ENCODE results near the gene KCTD11. TPM values are rescaled to one million over a fixed set of nuclear protein-coding genes. Genes with fewer than 3 reads are reported as not detected.

KCTD11 gene
- total RNA-seq, 2 experiments from 2014 or later, result 5.0 to 6.1 TPM

- H3K36me3 Mint-ChIP-seq (ENCODE audit: low read depth), result peaks cover 43% of the 10 kb centered on the region
- intact Hi-C loops (cut with DNase I, micrococcal nuclease), result no loop called here
- CTCF ChIA-PET, result interaction anchor here (1.0 kb wide), 2 partner anchors 19 to 94 kb away, joined by 3 to 5 read pairs; no protein-coding TSS in a partner anchor
Observed at GRCh38 chr17:7343250-7343649, 8.7 kb upstream of the KCTD11 start.

GRCh38 chr17:7346761-7347614 is 5.0 kb upstream of the KCTD11 start:
- intact Hi-C loops (cut with DNase I, micrococcal nuclease), result loop anchor here in 1 of 2 experiments (1.0 kb wide), 1 partner anchor 67 kb away; no protein-coding TSS in a partner anchor
- Mint-ChIP-seq H3K4me1 (peaks cover 30% of the 10 kb centered on the region), H3K4me3 (no peak overlapping the region), H3K9me3 (ENCODE audit: low read depth) (no peaks in the 10 kb centered on the region), H3K27ac (no peak overlapping the region), H3K27me3 (no peaks in the 10 kb centered on the region), H3K36me3 (ENCODE audit: low read depth) (peaks cover 49% of the 10 kb centered on the region)
- DNase-seq (no peak), ATAC-seq (no peak)
- CTCF ChIA-PET, result interaction anchor here (0.5 to 4.1 kb wide), 6 partner anchors 10 to 90 kb away, joined by 3 to 15 read pairs (median 5); partner anchors contain the start of genes ACAP1 and NEURL4
- POLR2A ChIA-PET, result interaction anchor here (0.7 kb wide), 1 partner anchor 26 kb away, joined by 3 read pairs; no protein-coding TSS in a partner anchor

More at GRCh38 chr17:7343250-7343649, 8.7 kb upstream of the KCTD11 start:
- no peaks in the 10 kb centered on the region for H3K27me3 Mint-ChIP-seq
- POLR2A ChIA-PET, result no interaction called here
- H3K9me3 Mint-ChIP-seq (ENCODE audit: low read depth), result no peaks in the 10 kb centered on the region
- DNase-seq (no peak), ATAC-seq (no peak)
- H3K4me1 Mint-ChIP-seq, result peaks cover 17% of the 10 kb centered on the region
- H3K27ac Mint-ChIP-seq, result peak overlapping the region; percentile 55
- H3K4me3 Mint-ChIP-seq, result no peak overlapping the region

- CTCF ChIA-PET, result interaction anchor here (0.5 to 4.1 kb wide), 9 partner anchors 9 to 131 kb away, joined by 3 to 18 read pairs (median 3); partner anchors contain the start of genes ACAP1 and NEURL4
- Mint-ChIP-seq H3K27ac (no peak overlapping the region), H3K27me3 (no peaks in the 10 kb centered on the region), H3K36me3 (ENCODE audit: low read depth) (peaks cover 53% of the 10 kb centered on the region), H3K4me1 (peaks cover 37% of the 10 kb centered on the region), H3K4me3 (no peak overlapping the region), H3K9me3 (ENCODE audit: low read depth) (no peaks in the 10 kb centered on the region)
- intact Hi-C loops (cut with DNase I, micrococcal nuclease), result no loop called here
- POLR2A ChIA-PET, result interaction anchor here (0.7 kb wide), 1 partner anchor 27 kb away, joined by 3 read pairs; no protein-coding TSS in a partner anchor
- DNase-seq (no peak), ATAC-seq (no peak)
Observed at GRCh38 chr17:7347630-7348477, 4.1 kb upstream of the KCTD11 start.

GRCh38 chr17:7348478-7349242 is 3.3 kb upstream of the KCTD11 start:
- Mint-ChIP-seq H3K4me1 (peaks cover 39% of the 10 kb centered on the region), H3K4me3 (no peak overlapping the region), H3K36me3 (ENCODE audit: low read depth) (peaks cover 51% of the 10 kb centered on the region), H3K9me3 (ENCODE audit: low read depth) (no peaks in the 10 kb centered on the region), H3K27ac (no peak overlapping the region), H3K27me3 (no peaks in the 10 kb centered on the region)
- ATAC-seq (no peak), DNase-seq (no peak)
- intact Hi-C loops (cut with DNase I, micrococcal nuclease), result no loop called here
- CTCF ChIA-PET, result interaction anchor here (0.5 to 3.8 kb wide), 10 partner anchors 8 to 171 kb away, joined by 3 to 18 read pairs (median 3); partner anchors contain the start of gene ACAP1
- POLR2A ChIA-PET, result interaction anchor here (1.6 kb wide), 1 partner anchor 19 kb away, joined by 4 read pairs; no protein-coding TSS in a partner anchor

- DNase-seq, result peak; percentile 36
- intact Hi-C loops (cut with DNase I, micrococcal nuclease), result loop anchor here (2.0 to 5.0 kb wide), 2 partner anchors 84 to 490 kb away; no protein-coding TSS in a partner anchor
- ChIA-PET POLR2A (no interaction called here), CTCF (interaction anchor here (1.0 kb wide), 1 partner anchor 237 kb away, joined by 3 read pairs; no protein-coding TSS in a partner anchor)
- no peaks in the 10 kb centered on the region for H3K27me3 Mint-ChIP-seq
- peak overlapping the region; percentile 79 for H3K4me3 Mint-ChIP-seq
- peaks cover 30% of the 10 kb centered on the region for H3K36me3 Mint-ChIP-seq (ENCODE audit: low read depth)
- no peaks in the 10 kb centered on the region for H3K9me3 Mint-ChIP-seq (ENCODE audit: low read depth)
- H3K4me1 Mint-ChIP-seq, result peaks cover 53% of the 10 kb centered on the region
- peak overlapping the region; percentile 84 for H3K27ac Mint-ChIP-seq
- no peak for ATAC-seq
Observed at GRCh38 chr17:7352503-7352889, 534 bp downstream of the KCTD11 start.

- ChIA-PET POLR2A (interaction anchor here (0.7 to 0.8 kb wide), 2 partner anchors 22 to 87 kb away, joined by 3 read pairs; no protein-coding TSS in a partner anchor), CTCF (interaction anchor here (0.8 to 4.0 kb wide), 6 partner anchors 12 to 320 kb away, joined by 3 to 23 read pairs (median 3); partner anchors contain the start of gene NEURL4)
- no peaks in the 10 kb centered on the region for H3K9me3 Mint-ChIP-seq (ENCODE audit: low read depth)
- no peak for DNase-seq
- H3K27ac Mint-ChIP-seq, result peak overlapping the region; percentile 84
- H3K27me3 Mint-ChIP-seq, result no peaks in the 10 kb centered on the region
- peaks cover 30% of the 10 kb centered on the region for H3K36me3 Mint-ChIP-seq (ENCODE audit: low read depth)
- no peak for ATAC-seq
- peak overlapping the region; percentile 79 for H3K4me3 Mint-ChIP-seq
- intact Hi-C loops (cut with DNase I, micrococcal nuclease), result loop anchor here (2.0 to 5.0 kb wide), 2 partner anchors 84 to 489 kb away; no protein-coding TSS in a partner anchor
- H3K4me1 Mint-ChIP-seq, result peaks cover 52% of the 10 kb centered on the region
Observed at GRCh38 chr17:7352910-7353635, 1.1 kb downstream of the KCTD11 start.

GRCh38 chr17:7354262-7354843 is 2.4 kb downstream of the KCTD11 start:
- ATAC-seq (peak; percentile 51), DNase-seq (peak; percentile 77)
- ChIA-PET CTCF (interaction anchor here (0.6 to 4.0 kb wide), 13 partner anchors 13 to 319 kb away, joined by 3 to 27 read pairs (median 3); partner anchors contain the start of genes ACAP1, NEURL4, SENP3 and TMEM102), POLR2A (interaction anchor here (1.0 kb wide), 1 partner anchor 333 kb away, joined by 4 read pairs; the partner anchor contains the start of gene TP53)
- Mint-ChIP-seq H3K27me3 (no peaks in the 10 kb centered on the region), H3K4me3 (no peak overlapping the region), H3K36me3 (ENCODE audit: low read depth) (peaks cover 22% of the 10 kb centered on the region), H3K27ac (peak overlapping the region; percentile 2), H3K4me1 (peaks cover 42% of the 10 kb centered on the region), H3K9me3 (ENCODE audit: low read depth) (no peaks in the 10 kb centered on the region)
- intact Hi-C loops (cut with DNase I, micrococcal nuclease), result loop anchor here (2.0 to 5.0 kb wide), 2 partner anchors 206 to 488 kb away; partner anchors contain the start of gene SENP3 (in 1 of the 2)

- Mint-ChIP-seq H3K4me1 (peaks cover 35% of the 10 kb centered on the region), H3K4me3 (no peak within 1 kb of the TSS), H3K27me3 (no peaks in the 10 kb centered on the region), H3K9me3 (ENCODE audit: low read depth) (no peaks in the 10 kb centered on the region), H3K36me3 (ENCODE audit: low read depth) (peaks cover 16% of the 10 kb centered on the region), H3K27ac (peak within 1 kb of the TSS; percentile 2)
- ChIA-PET POLR2A (interaction anchor here (1.0 kb wide), 1 partner anchor 332 kb away, joined by 4 read pairs; the partner anchor contains the start of gene TP53), CTCF (interaction anchor here (0.6 to 4.0 kb wide), 20 partner anchors 10 to 317 kb away, joined by 3 to 27 read pairs (median 5); partner anchors contain the start of genes ACAP1, NEURL4, SENP3 and SOX15)
- intact Hi-C loops (cut with DNase I, micrococcal nuclease), result loop anchor here in 1 of 2 experiments (2.0 kb wide), 1 partner anchor 206 kb away; the partner anchor contains the start of gene SENP3
- DNase-seq (no peak), ATAC-seq (no peak)
Observed at GRCh38 chr17:7355053-7355452, 3.1 kb downstream of the KCTD11 start, which contains the start of gene TMEM95. TSS of gene TMEM95 (plus strand) at chr17:7355156. CDS start at chr17:7355205, 49 bp downstream.

GRCh38 chr17:7355573-7355972 is 3.6 kb downstream of the KCTD11 start:
- intact Hi-C loops (cut with DNase I, micrococcal nuclease), result loop anchor here in 1 of 2 experiments (2.0 kb wide), 1 partner anchor 205 kb away; the partner anchor contains the start of gene SENP3
- peaks cover 13% of the 10 kb centered on the region for H3K36me3 Mint-ChIP-seq (ENCODE audit: low read depth)
- H3K4me1 Mint-ChIP-seq, result peaks cover 32% of the 10 kb centered on the region
- H3K9me3 Mint-ChIP-seq (ENCODE audit: low read depth), result no peaks in the 10 kb centered on the region
- ChIA-PET CTCF (interaction anchor here (0.6 to 4.0 kb wide), 32 partner anchors 10 to 355 kb away, joined by 3 to 27 read pairs (median 4); partner anchors contain the start of genes ACAP1, MPDU1, NEURL4 and PLSCR3), POLR2A (interaction anchor here (0.7 kb wide), 1 partner anchor 130 kb away, joined by 3 read pairs; no protein-coding TSS in a partner anchor)
- H3K27ac Mint-ChIP-seq, result no peak overlapping the region
- no peaks in the 10 kb centered on the region for H3K27me3 Mint-ChIP-seq
- no peak for DNase-seq
- H3K4me3 Mint-ChIP-seq, result no peak overlapping the region
- no peak for ATAC-seq

Measured in activated CD4-positive, alpha-beta T cell treated with anti-CD3 and anti-CD28 coated beads for 36 hours (primary cell).